IPS DF 6.9 (cell line): ENCODE data around the gene MAP3K7.

Experiments
- DNase-seq: peaks from one replicate; pipeline ENCODE4 v3.0.0-alpha.2; 2013; ENCODE audit warnings: low read depth, low spot score
- H3K27ac ChIP-seq: one replicate; pipeline ENCODE4 v1.5.1; 2013; ENCODE audit warnings: low read length, control low read depth
- H3K27me3 ChIP-seq: 2 replicates; pipeline ENCODE4 v1.6.1; 2013; ENCODE audit warnings: mild to moderate bottlenecking, low read length; ENCODE audit not compliant: control insufficient read depth, insufficient read depth
- H3K36me3 ChIP-seq: 2 replicates; pipeline ENCODE4 v1.6.1; 2013; ENCODE audit warnings: low read length; ENCODE audit not compliant: control insufficient read depth, insufficient read depth
- H3K4me1 ChIP-seq: 2 replicates; pipeline ENCODE4 v1.6.1; 2013; ENCODE audit warnings: low read length; ENCODE audit not compliant: control insufficient read depth, insufficient read depth
- H3K4me3 ChIP-seq: 2 replicates; pipeline ENCODE4 v1.5.1; 2013; ENCODE audit warnings: mild to moderate bottlenecking, low read length
- H3K9me3 ChIP-seq: 2 replicates; pipeline ENCODE4 v1.6.1; 2013; ENCODE audit warnings: low read length, inconsistent platforms; ENCODE audit not compliant: control insufficient read depth, insufficient read depth
- WGBS: extraction: QIAGEN DNeasy Blood & Tissue Kit; methylation state at CpG from one replicate; pipeline ENCODE4 v1.1.7; 2013; ENCODE audit warnings: mixed read lengths, missing lambda C conversion rate; ENCODE audit not compliant: insufficient read length, insufficient coverage; 5-methylcytosine and 5-hydroxymethylcytosine counted together

MAP3K7 gene

GRCh38 chr6:90472716-90473115 is 114.2 kb downstream of the MAP3K7 start:
- DNase-seq, result no peak
- H3K36me3 ChIP-seq, result no peaks in the 10 kb centered on the region
- no peaks in the 10 kb centered on the region for H3K9me3 ChIP-seq
- WGBS, result no CpG with 5 or more reads among the region's 9 CpGs
- H3K27ac ChIP-seq, result no peak overlapping the region
- no peaks in the 10 kb centered on the region for H3K4me1 ChIP-seq
- no peak overlapping the region for H3K4me3 ChIP-seq
- no peaks in the 10 kb centered on the region for H3K27me3 ChIP-seq

GRCh38 chr6:90471263-90471662 is 115.6 kb downstream of the MAP3K7 start:
- Histone ChIP-seq H3K9me3 (no peaks in the 10 kb centered on the region), H3K27me3 (no peaks in the 10 kb centered on the region), H3K27ac (no peak overlapping the region), H3K4me3 (no peak overlapping the region), H3K36me3 (no peaks in the 10 kb centered on the region), H3K4me1 (no peaks in the 10 kb centered on the region; the same call in 1 of the 2 replicates)
- WGBS, result no CpG with 5 or more reads among the region's 4 CpGs
- no peak for DNase-seq

GRCh38 chr6:90469906-90470305 is 117.0 kb downstream of the MAP3K7 start:
- Histone ChIP-seq H3K4me1 (no peaks in the 10 kb centered on the region; the same call in 1 of the 2 replicates), H3K36me3 (no peaks in the 10 kb centered on the region), H3K9me3 (no peaks in the 10 kb centered on the region), H3K27me3 (no peaks in the 10 kb centered on the region), H3K27ac (no peak overlapping the region), H3K4me3 (no peak overlapping the region)
- DNase-seq, result no peak
- no CpG with 5 or more reads among the region's 2 CpGs for WGBS

GRCh38 chr6:90468859-90469258 is 118.0 kb downstream of the MAP3K7 start:
- no peak for DNase-seq
- H3K27ac ChIP-seq, result no peak overlapping the region
- no peaks in the 10 kb centered on the region for H3K9me3 ChIP-seq
- H3K36me3 ChIP-seq, result no peaks in the 10 kb centered on the region
- H3K4me3 ChIP-seq, result no peak overlapping the region
- WGBS, result no CpG with 5 or more reads among the region's 1 CpG
- H3K27me3 ChIP-seq, result no peaks in the 10 kb centered on the region
- H3K4me1 ChIP-seq, result no peaks in the 10 kb centered on the region; the same call in 1 of the 2 replicates

- no peaks in the 10 kb centered on the region for H3K36me3 ChIP-seq
- no peaks in the 10 kb centered on the region for H3K27me3 ChIP-seq
- H3K9me3 ChIP-seq, result no peaks in the 10 kb centered on the region
- no peak overlapping the region for H3K27ac ChIP-seq
- no peak for DNase-seq
- no peaks in the 10 kb centered on the region; the same call in 1 of the 2 replicates for H3K4me1 ChIP-seq
- no CpG with 5 or more reads among the region's 7 CpGs for WGBS
- H3K4me3 ChIP-seq, result no peak overlapping the region
These were observed 118.8 kb downstream of the MAP3K7 start for GRCh38 chr6:90468080-90468479.

- Histone ChIP-seq H3K27me3 (no peaks in the 10 kb centered on the region), H3K4me3 (no peak overlapping the region), H3K27ac (no peak overlapping the region), H3K9me3 (no peaks in the 10 kb centered on the region), H3K36me3 (no peaks in the 10 kb centered on the region), H3K4me1 (no peaks in the 10 kb centered on the region; the same call in 1 of the 2 replicates)
- DNase-seq, result no peak
These were observed 119.3 kb downstream of the MAP3K7 start for GRCh38 chr6:90467546-90467945.

- DNase-seq, result no peak
- no peaks in the 10 kb centered on the region for H3K27me3 ChIP-seq
- H3K4me1 ChIP-seq, result no peaks in the 10 kb centered on the region; the same call in 1 of the 2 replicates
- no peak overlapping the region for H3K27ac ChIP-seq
- no peaks in the 10 kb centered on the region for H3K36me3 ChIP-seq
- H3K9me3 ChIP-seq, result no peaks in the 10 kb centered on the region
- H3K4me3 ChIP-seq, result no peak overlapping the region
- no CpG with 5 or more reads among the region's 8 CpGs for WGBS
These were observed 120.5 kb downstream of the MAP3K7 start for GRCh38 chr6:90466154-90466940.

- DNase-seq, result no peak
- H3K9me3 ChIP-seq, result no peaks in the 10 kb centered on the region
- no peak overlapping the region for H3K27ac ChIP-seq
- H3K4me3 ChIP-seq, result no peak overlapping the region
- H3K27me3 ChIP-seq, result no peaks in the 10 kb centered on the region
- WGBS, result no CpG with 5 or more reads among the region's 2 CpGs
- no peaks in the 10 kb centered on the region for H3K36me3 ChIP-seq
- H3K4me1 ChIP-seq, result no peaks in the 10 kb centered on the region; the same call in 1 of the 2 replicates
These were observed 121.2 kb downstream of the MAP3K7 start for GRCh38 chr6:90465686-90466085.

GRCh38 chr6:90464507-90464906 is 122.4 kb downstream of the MAP3K7 start:
- WGBS, result no CpG with 5 or more reads among the region's 7 CpGs
- Histone ChIP-seq H3K4me1 (no peaks in the 10 kb centered on the region; the same call in 1 of the 2 replicates), H3K9me3 (no peaks in the 10 kb centered on the region), H3K36me3 (no peaks in the 10 kb centered on the region), H3K27ac (no peak overlapping the region), H3K27me3 (no peaks in the 10 kb centered on the region), H3K4me3 (no peak overlapping the region)
- DNase-seq, result no peak

GRCh38 chr6:90463874-90464273 is 123.0 kb downstream of the MAP3K7 start:
- WGBS, result no CpG with 5 or more reads among the region's 4 CpGs
- Histone ChIP-seq H3K36me3 (no peaks in the 10 kb centered on the region), H3K4me3 (no peak overlapping the region), H3K4me1 (no peaks in the 10 kb centered on the region; the same call in 1 of the 2 replicates), H3K27ac (no peak overlapping the region), H3K9me3 (no peaks in the 10 kb centered on the region), H3K27me3 (no peaks in the 10 kb centered on the region)
- DNase-seq, result no peak
